K562 (cell line): ENCODE data around the gene CKM. TPM values are rescaled to one million over a fixed set of nuclear protein-coding genes. Genes with fewer than 3 reads are reported as not detected.
A peak's percentile ranks its signal among the peaks of the same experiment; 100 is the strongest.

Source experiments
- ATAC-seq: fragments of 200-7000 bp; cut with Tn5 transposase; 3 replicates; pipeline ENCODE4 v1.9.1; 2020; ENCODE audit warnings: moderate library complexity
- BruUV-seq: library from RNA; stranded (reverse); fragments of 400-500 nt; replicated peaks from 2 replicates; lab custom pipeline; 2021; lab: Mats Ljungman, UMichigan
- CTCF ChIA-PET: fragments of 300-600 bp; formaldehyde crosslinking; extraction: SDS; loops from one replicate; lab custom pipeline; 2021; ENCODE audit warnings: low intra/inter-chr PET ratio; lab: Yijun Ruan, JAX
- POLR2A ChIA-PET: fragments of 300-600, 350-650 bp; sonication (Branson Sonifier 250); formaldehyde crosslinking; extraction: SDS; loops from one replicate; lab custom pipeline; 2021; ENCODE audit warnings: antibody characterized with exemption, inconsistent platforms; lab: Yijun Ruan, JAX
- DNase-seq, 4 experiments: peaks; one replicate each; pipeline versions ENCODE4 v3.0.0 to v3.0.0-alpha.2; 2011 to 2018; ENCODE audit warnings: low spot score in 3 of 4, mixed read lengths in 3 of 4; ENCODE audit errors: extremely low read depth in 1 of 4
- FAIRE-seq: peaks from 2 replicates; lab custom pipeline; 2011; peaks lifted over from hg19 to GRCh38; lab: Jason Lieb, UNC
- H2AFZ ChIP-seq: 2 replicates; pipeline ENCODE4 v1.6.0; 2011; ENCODE audit warnings: low read depth, low read length, control low read depth, inconsistent platforms
- H3K27ac ChIP-seq: fragments of 200-600 bp; 3 replicates; pipeline ENCODE4 v1.8.0; 2011; ENCODE audit warnings: low read depth, mild to moderate bottlenecking, control low read depth, inconsistent platforms, low read length, moderate library complexity, mixed read lengths; ENCODE audit errors: extremely low read depth
- H3K27me3 ChIP-seq, 2 experiments: fragments of 300-600 bp in 1 of 2; 2 replicates in 1 of 2; 3 replicates in 1 of 2; pipeline versions ENCODE4 v1.6.0 to v1.8.0; 2011; ENCODE audit warnings: inconsistent platforms in 2 of 2, low read length in 2 of 2, mild to moderate bottlenecking in 1 of 2, mixed read lengths in 1 of 2, moderate library complexity in 1 of 2; ENCODE audit not compliant: control insufficient read depth in 2 of 2, insufficient read depth in 2 of 2
- H3K36me3 ChIP-seq: fragments of 300-600 bp; 3 replicates; pipeline ENCODE4 v1.8.0; 2011; ENCODE audit warnings: mild to moderate bottlenecking, low read length, inconsistent platforms; ENCODE audit not compliant: control insufficient read depth, insufficient read depth
- H3K4me1 ChIP-seq, 2 experiments: fragments of 200-600 bp in 1 of 2; replicated peaks in 1 of 2; 2 replicates in 1 of 2; 3 replicates in 1 of 2; pipeline versions ENCODE4 v1.5.1 to v1.8.0; 2011; ENCODE audit warnings: inconsistent platforms in 2 of 2, low read length in 2 of 2, mild to moderate bottlenecking in 1 of 2, mixed read lengths in 1 of 2, moderate library complexity in 1 of 2; ENCODE audit not compliant: control insufficient read depth in 2 of 2, insufficient read depth in 2 of 2
- H3K4me2 ChIP-seq: 2 replicates; pipeline ENCODE4 v1.6.1; 2011; ENCODE audit warnings: low read length, control low read depth, inconsistent platforms, mixed read lengths; ENCODE audit not compliant: insufficient read depth
- H3K4me3 ChIP-seq: fragments of 200-600 bp; sonication (generic), shearing (Covaris generic); 2 replicates; pipeline ENCODE4 v1.5.1; 2016; ENCODE audit warnings: control low read depth, inconsistent platforms
- H3K79me2 ChIP-seq: fragments of 200-600 bp; 3 replicates; pipeline ENCODE4 v1.8.0; 2011; ENCODE audit warnings: low read length, inconsistent platforms; ENCODE audit not compliant: control insufficient read depth, insufficient read depth
- H3K9ac ChIP-seq, 2 experiments: 2 replicates each; pipeline versions ENCODE4 v1.6.0 to v1.6.1; 2011; ENCODE audit warnings: low read depth in 2 of 2, low read length in 2 of 2, control low read depth in 1 of 2, inconsistent platforms in 1 of 2, mild to moderate bottlenecking in 1 of 2, mixed read lengths in 1 of 2; ENCODE audit not compliant: insufficient read depth in 1 of 2
- H3K9me1 ChIP-seq: one replicate; pipeline ENCODE4 v1.6.0; 2011; ENCODE audit warnings: inconsistent platforms, mild to moderate bottlenecking, low read length, moderate library complexity; ENCODE audit not compliant: control insufficient read depth, insufficient read depth
- H3K9me3 ChIP-seq: replicated peaks from 2 replicates; pipeline ENCODE4 v1.5.1; 2011; ENCODE audit warnings: low read depth, low read length, inconsistent platforms; ENCODE audit not compliant: control insufficient read depth, insufficient read depth
- H4K20me1 ChIP-seq: replicated peaks from 2 replicates; pipeline ENCODE4 v1.6.1; 2011; ENCODE audit warnings: low read length, inconsistent platforms, mixed read lengths; ENCODE audit not compliant: control insufficient read depth, insufficient read depth
- MEF2D ChIP-seq: conservative IDR thresholded peaks from 2 replicates; pipeline ENCODE4 v1.6.1; 2016; ENCODE audit warnings: low read depth, missing genetic modification characterization, missing compliant biosample characterization
- POLR2G ChIP-seq: fragments of 200-400 bp; formaldehyde crosslinking; IDR thresholded peaks from 2 replicates; pipeline ENCODE4 v1.6.1; 2017; ENCODE audit warnings: low read depth, mild to moderate bottlenecking, antibody characterized with exemption, low read length, moderate library complexity
- SMAD1 ChIP-seq: fragments of 150-350 bp; IDR thresholded peaks from 2 replicates; pipeline ENCODE4 v1.6.1; 2014; ENCODE audit warnings: low read length, low read depth; ENCODE audit not compliant: partially characterized antibody
- TCF3 ChIP-seq: sonication (generic); formaldehyde crosslinking; IDR thresholded peaks from 2 replicates; pipeline ENCODE4 v1.4.0; 2020; ENCODE audit warnings: mild to moderate bottlenecking, missing genetic modification reagents
- ZNF121 ChIP-seq: sonication (generic); formaldehyde crosslinking; conservative IDR thresholded peaks from 2 replicates; pipeline ENCODE4 v1.8.0; 2022; ENCODE audit warnings: missing genetic modification reagents
- ZNF77 ChIP-seq: fragments of 250-450 bp; sonication (Bioruptor Pico); IDR thresholded peaks from 2 replicates; pipeline ENCODE4 v1.5.0; 2020
- WGBS: fragments of 100-300 bp; shearing (Covaris generic); methylation state at CpG from one replicate; pipeline ENCODE4 v1.1.6; 2016; ENCODE audit warnings: low coverage, mixed read lengths; ENCODE audit not compliant: insufficient coverage; ENCODE audit errors: missing lambda C conversion rate; 5-methylcytosine and 5-hydroxymethylcytosine counted together
- in situ Hi-C: fragments of 300-500 bp; cut with MboI; formaldehyde crosslinking; loops from 4 replicates; pipeline ENCODE4 v1.15.0; 2018; ENCODE audit warnings: inconsistent platforms, mixed read lengths
- intact Hi-C: fragments of 100-400 bp; cut with micrococcal nuclease; formaldehyde crosslinking; loops from 2 replicates; pipeline ENCODE4 v1.14.2; 2022
- polyA plus RNA-seq, 8 experiments: library from polyadenylated mRNA; depleted of rRNA in 4 of 8; stranded (reverse) in 5 of 8; unstranded in 3 of 8; fragments of >200 nt; fragmentation: Nextera tagmentation in 2 of 8; fragmentation: Illumina TruSeq in 1 of 8; extraction: Ambion mirVana in 2 of 8; extraction: Trizol in 1 of 8; gene quantifications; 2 replicates each; pipeline versions ENCODE4 v1.2.1 to v1.2.3, GENCODE V29; 2011 to 2014; ENCODE audit warnings: inconsistent platforms in 1 of 8, missing spikeins in 1 of 8
- total RNA-seq, 7 experiments: library from RNA; depleted of rRNA in 6 of 7; stranded (reverse); fragments of >200 nt in 6 of 7; fragmentation: Illumina TruSeq in 2 of 7; extraction: Trizol in 2 of 7; gene quantifications; 2 replicates each; pipeline versions ENCODE4 v1.2.1 to v1.2.3, GENCODE V29; 2011 to 2021; ENCODE audit warnings: low replicate concordance in 1 of 7

The CKM gene
- total and polyA plus RNA-seq, 9 of the 15 experiments (the other 6 are each of a cell fraction or from before 2014, with no cell fraction given) = 0.06 to 0.17 (median 0.09) TPM; not detected in 4

DNA sequence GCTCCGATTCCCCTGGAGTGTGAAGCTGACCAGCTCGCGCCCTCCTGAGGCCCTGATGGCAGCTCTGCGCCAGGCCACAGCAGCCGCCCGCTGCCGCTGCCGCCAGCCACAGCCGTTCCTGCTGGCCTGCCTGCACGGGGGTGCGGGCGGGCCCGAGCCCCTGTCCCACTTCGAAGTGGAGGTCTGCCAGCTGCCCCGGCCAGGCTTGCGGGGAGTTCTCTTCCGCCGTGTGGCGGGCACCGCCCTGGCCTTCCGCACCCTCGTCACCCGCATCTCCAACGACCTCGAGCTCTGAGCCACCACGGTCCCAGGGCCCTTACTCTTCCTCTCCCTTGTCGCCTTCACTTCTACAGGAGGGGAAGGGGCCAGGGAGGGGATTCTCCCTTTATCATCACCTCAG, 20.3 kb downstream of the CKM start:
- H3K9ac ChIP-seq = no peak overlapping the region
- intact Hi-C loops = no loop called here
- no TSS peak for BruUV-seq
- H3K4me1 ChIP-seq = peaks cover 9 to 30% of the 10 kb centered on the region in 2 experiments; a peak in 3 of 5 replicates
- ChIA-PET CTCF (no interaction called here), POLR2A (interaction anchor here (0.6 kb wide), 2 partner anchors 199 to 386 kb away, joined by 3 to 4 read pairs; no protein-coding TSS in a partner anchor)
- no peak overlapping the region for H3K27ac ChIP-seq
- no peak for DNase-seq
- FAIRE-seq = no peak
- H3K4me3 ChIP-seq = no peak overlapping the region
- 86% methylated on average over 11 of the region's 27 CpGs for WGBS
- no peaks in the 10 kb centered on the region for H3K9me1 ChIP-seq
- 0 out of 2 replicates have a peak, but pooled peaks cover 2% of the 10 kb centered on the region for H3K9me3 ChIP-seq
- no peak overlapping the region for H2AFZ ChIP-seq
- in situ Hi-C loops = no loop called here
- ATAC-seq = no peak
- H3K36me3 ChIP-seq = no peaks in the 10 kb centered on the region; the same call in 2 of the 3 replicates
- H3K4me2 ChIP-seq = no peak overlapping the region
- TF ChIP-seq POLR2G (peak; percentile 45), SMAD1 (no peak), ZNF77 (CRISPR knock-in tag) (no peak), TCF3 (CRISPR knock-in tag) (no peak)
- H3K27me3 ChIP-seq = no peaks in the 10 kb centered on the region
- H3K79me2 ChIP-seq = no peaks in the 10 kb centered on the region
- H4K20me1 ChIP-seq = no peaks in the 10 kb centered on the region

DNA sequence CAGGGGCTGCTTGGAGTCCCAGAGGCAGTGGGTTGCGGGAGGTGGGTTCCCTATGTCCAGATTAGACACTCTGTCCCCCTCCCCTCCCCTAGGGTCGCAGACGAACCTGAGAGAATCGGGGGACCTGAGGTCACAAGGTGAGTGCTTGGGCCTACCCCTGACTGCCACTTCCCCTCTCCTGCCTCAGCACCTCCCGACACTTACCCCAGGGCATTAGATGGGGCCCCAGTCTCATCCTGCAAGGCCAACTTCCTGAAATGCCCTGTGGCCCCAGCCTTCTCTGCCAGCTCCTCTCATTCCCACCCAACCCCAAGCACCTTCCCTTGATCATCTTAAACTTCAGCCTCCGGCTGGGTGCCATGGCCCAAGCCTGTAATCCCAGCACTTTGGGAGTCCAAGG, 23.0 kb downstream of the CKM start:
- no peaks in the 10 kb centered on the region; the same call in 2 of the 3 replicates for H3K36me3 ChIP-seq
- H3K9ac ChIP-seq = peak overlapping the region; percentile 69 to 88; a peak in 3 of 4 replicates
- ATAC-seq = no peak
- POLR2A ChIA-PET = interaction anchor here (0.6 to 2.0 kb wide), 3 partner anchors 8 to 13 kb away, joined by 3 to 6 read pairs (median 5); no protein-coding TSS in a partner anchor
- no peak overlapping the region for H3K4me2 ChIP-seq
- DNase-seq = no peak
- intact Hi-C loops (loop anchor here (1.0 kb wide), 1 partner anchor 9 kb away; no protein-coding TSS in a partner anchor), in situ Hi-C loops (no loop called here)
- TF ChIP-seq MEF2D (tag) (no peak), ZNF121 (CRISPR knock-in tag) (no peak)
- peaks cover 9 to 20% of the 10 kb centered on the region in 2 experiments; a peak in 3 of 5 replicates for H3K4me1 ChIP-seq
- no peak overlapping the region for H3K27ac ChIP-seq
- no peaks in the 10 kb centered on the region for H3K27me3 ChIP-seq
- CTCF ChIA-PET = no interaction called here
- no peak overlapping the region for H3K4me3 ChIP-seq
- TSS peak; percentile 81 for BruUV-seq
- no peak overlapping the region for H2AFZ ChIP-seq
- WGBS = 90% methylated on average over 6 of the region's 6 CpGs
- no peaks in the 10 kb centered on the region for H3K9me1 ChIP-seq
- no peak for FAIRE-seq
- no peaks in the 10 kb centered on the region for H4K20me1 ChIP-seq
- 0 out of 2 replicates have a peak, but pooled peaks cover 2% of the 10 kb centered on the region for H3K9me3 ChIP-seq
- H3K79me2 ChIP-seq = no peaks in the 10 kb centered on the region
